SIG-M5 treated with dmso at 0.1 percent for 504 hours (cell line): ENCODE data around the gene PRIM2.
"Not testable (repeated sequence)": the region's sequence is repeated elsewhere in the genome, so short reads cannot be mapped to it uniquely, and the experiment has no call there.

ENCODE experiments used
- DNase-seq: peaks from one replicate; lab custom pipeline; 2025; ENCODE audit not compliant: unreplicated experiment; lab: John Stamatoyannopoulos, UW

The PRIM2 gene

GRCh38 chr6:57496251-57496650, 178.8 kb downstream of the PRIM2 start:
- not testable (repeated sequence) for DNase-seq

GRCh38 chr6:57500368-57501021, 183.1 kb downstream of the PRIM2 start:
- DNase-seq: not testable (repeated sequence)

- DNase-seq: not testable (repeated sequence)
These were observed 185.0 kb downstream of the PRIM2 start for GRCh38 chr6:57502387-57502786.

- DNase-seq: not testable (repeated sequence)
These were observed 187.8 kb downstream of the PRIM2 start for GRCh38 chr6:57505251-57505650.

- not testable (repeated sequence) for DNase-seq
These were observed 193.0 kb downstream of the PRIM2 start for GRCh38 chr6:57510390-57510789.

GRCh38 chr6:57515171-57515570, 197.7 kb downstream of the PRIM2 start:
- not testable (repeated sequence) for DNase-seq

GRCh38 chr6:57515845-57516244, 198.4 kb downstream of the PRIM2 start:
- not testable (repeated sequence) for DNase-seq

- DNase-seq: not testable (repeated sequence)
These were observed 199.3 kb downstream of the PRIM2 start for GRCh38 chr6:57516776-57517175.

GRCh38 chr6:57519198-57519597, 201.8 kb downstream of the PRIM2 start:
- not testable (repeated sequence) for DNase-seq

GRCh38 chr6:57521085-57521484, 203.7 kb downstream of the PRIM2 start:
- DNase-seq: not testable (repeated sequence)

- DNase-seq: not testable (repeated sequence)
These were observed 205.8 kb downstream of the PRIM2 start for GRCh38 chr6:57523221-57523620.

GRCh38 chr6:57529755-57530154, 212.3 kb downstream of the PRIM2 start:
- not testable (repeated sequence) for DNase-seq

GRCh38 chr6:57532660-57533059, 215.2 kb downstream of the PRIM2 start:
- not testable (repeated sequence) for DNase-seq

- not testable (repeated sequence) for DNase-seq
These were observed 217.7 kb downstream of the PRIM2 start for GRCh38 chr6:57535121-57535520.

GRCh38 chr6:57535994-57536393, 218.6 kb downstream of the PRIM2 start:
- peak; percentile 31 for DNase-seq

- not testable (repeated sequence) for DNase-seq
These were observed 220.5 kb downstream of the PRIM2 start for GRCh38 chr6:57537916-57538315.

GRCh38 chr6:57551961-57552360, 234.5 kb downstream of the PRIM2 start:
- DNase-seq: not testable (repeated sequence)

- DNase-seq: not testable (repeated sequence)
These were observed 240.4 kb downstream of the PRIM2 start for GRCh38 chr6:57557855-57558254.

GRCh38 chr6:57559170-57559569, 241.7 kb downstream of the PRIM2 start:
- not testable (repeated sequence) for DNase-seq

GRCh38 chr6:57562233-57562632, 244.8 kb downstream of the PRIM2 start:
- DNase-seq: not testable (repeated sequence)

GRCh38 chr6:57572119-57572518, 254.7 kb downstream of the PRIM2 start:
- not testable (repeated sequence) for DNase-seq

GRCh38 chr6:57572844-57573243, 255.4 kb downstream of the PRIM2 start:
- DNase-seq: not testable (repeated sequence)

GRCh38 chr6:57577023-57577422, 259.6 kb downstream of the PRIM2 start:
- not testable (repeated sequence) for DNase-seq
